Measurements from ENCODE around the gene CHTOP.

CHTOP gene

GRCh38 chr1:153643816-153644215 is 9.9 kb downstream of the CHTOP start:
- TF ChIP-seq ESRRG (CRISPR knock-in tag; IDR thresholded peaks at IDR 0.05) (no peak), ZFP3 (CRISPR knock-in tag; IDR thresholded peaks at IDR 0.05) (no peak), CREB5 (CRISPR knock-in tag; IDR thresholded peaks at IDR 0.05; ENCODE audit: low read depth) (no peak), GLIS3 (CRISPR knock-in tag; IDR thresholded peaks at IDR 0.05) (no peak), PPARA (CRISPR knock-in tag; IDR thresholded peaks at IDR 0.05; ENCODE audit: borderline replicate concordance) (no peak)
- no peak for ATAC-seq

GRCh38 chr1:153646672-153647345 is 12.9 kb downstream of the CHTOP start:
- peak; percentile 6 for ATAC-seq

GRCh38 chr1:153647346-153647714 is 13.5 kb downstream of the CHTOP start:
- no peak for TF ChIP-seq ZNF565 (CRISPR knock-in tag; conservative IDR thresholded peaks at IDR 0.05; ENCODE audit: low read depth)
- TF ChIP-seq TOX (CRISPR knock-in tag; IDR thresholded peaks at IDR 0.05; ENCODE audit: borderline replicate concordance) = no peak
- no peak for TF ChIP-seq TCF4 (CRISPR knock-in tag; IDR thresholded peaks at IDR 0.05; ENCODE audit: borderline replicate concordance)
- TF ChIP-seq PATZ1 (CRISPR knock-in tag; IDR thresholded peaks at IDR 0.05; ENCODE audit: borderline replicate concordance) = 0 out of 2 replicates have a peak, but pooled peaks have one; percentile 13
- no peak for TF ChIP-seq ZC3H10 (CRISPR knock-in tag; IDR thresholded peaks at IDR 0.05)
- no peak for TF ChIP-seq ESRRG (CRISPR knock-in tag; IDR thresholded peaks at IDR 0.05)
- ATAC-seq = peak; percentile 16

More at GRCh38 chr1:153646672-153647345, 12.9 kb downstream of the CHTOP start:
- TF ChIP-seq PPARA (CRISPR knock-in tag; IDR thresholded peaks at IDR 0.05; ENCODE audit: borderline replicate concordance) (no peak), ZFP3 (CRISPR knock-in tag; IDR thresholded peaks at IDR 0.05) (no peak), ISL1 (CRISPR knock-in tag; IDR thresholded peaks at IDR 0.05) (no peak), CREB5 (CRISPR knock-in tag; IDR thresholded peaks at IDR 0.05; ENCODE audit: low read depth) (no peak), TOX (CRISPR knock-in tag; IDR thresholded peaks at IDR 0.05; ENCODE audit: borderline replicate concordance) (no peak), PATZ1 (CRISPR knock-in tag; IDR thresholded peaks at IDR 0.05; ENCODE audit: borderline replicate concordance) (no peak), TCF4 (CRISPR knock-in tag; IDR thresholded peaks at IDR 0.05; ENCODE audit: borderline replicate concordance) (no peak), CSRNP3 (CRISPR knock-in tag; IDR thresholded peaks at IDR 0.05) (no peak), BACH2 (CRISPR knock-in tag; IDR thresholded peaks at IDR 0.05; ENCODE audit: borderline replicate concordance) (no peak), ESRRG (CRISPR knock-in tag; IDR thresholded peaks at IDR 0.05) (no peak), ZNF70 (CRISPR knock-in tag; IDR thresholded peaks at IDR 0.05) (no peak), OSR1 (CRISPR knock-in tag; IDR thresholded peaks at IDR 0.05) (no peak)

- ATAC-seq = peak; percentile 26
- TF ChIP-seq BACH2 (CRISPR knock-in tag; IDR thresholded peaks at IDR 0.05; ENCODE audit: borderline replicate concordance) (no peak), PPARA (CRISPR knock-in tag; IDR thresholded peaks at IDR 0.05; ENCODE audit: borderline replicate concordance) (no peak), ZNF565 (CRISPR knock-in tag; conservative IDR thresholded peaks at IDR 0.05; ENCODE audit: low read depth) (no peak), OSR1 (CRISPR knock-in tag; IDR thresholded peaks at IDR 0.05) (no peak), ISL1 (CRISPR knock-in tag; IDR thresholded peaks at IDR 0.05) (no peak), TOX (CRISPR knock-in tag; IDR thresholded peaks at IDR 0.05; ENCODE audit: borderline replicate concordance) (no peak), ZFP3 (CRISPR knock-in tag; IDR thresholded peaks at IDR 0.05) (no peak), TSHZ2 (CRISPR knock-in tag; IDR thresholded peaks at IDR 0.05) (no peak), CREB5 (CRISPR knock-in tag; IDR thresholded peaks at IDR 0.05; ENCODE audit: low read depth) (no peak), PATZ1 (CRISPR knock-in tag; IDR thresholded peaks at IDR 0.05; ENCODE audit: borderline replicate concordance) (no peak), SNAI2 (CRISPR knock-in tag; IDR thresholded peaks at IDR 0.05) (no peak), TCF4 (CRISPR knock-in tag; IDR thresholded peaks at IDR 0.05; ENCODE audit: borderline replicate concordance) (no peak)
Observed at GRCh38 chr1:153648000-153648643, 14.3 kb downstream of the CHTOP start.
